Prostate gland (tissue), 2 donors: ENCODE results near the gene DENND1B.

Source experiments
- CTCF ChIP-seq, 4 experiments: fragments of 200-600 bp in 2 of 4; fragments of 450-650 bp in 2 of 4; sonication (generic) in 2 of 4; IDR thresholded peaks; 1 replicate in 3 of 4; 2 replicates in 1 of 4; pipeline ENCODE4 v1.5.1; 2016 to 2019; ENCODE audit warnings: antibody characterized with exemption in 4 of 4, mild to moderate bottlenecking in 2 of 4, moderate library complexity in 2 of 4
- POLR2A ChIP-seq: fragments of 450-650 bp; IDR thresholded peaks from one replicate; pipeline ENCODE4 v1.6.1; 2016; ENCODE audit warnings: antibody characterized with exemption, mild to moderate bottlenecking

DNA sequence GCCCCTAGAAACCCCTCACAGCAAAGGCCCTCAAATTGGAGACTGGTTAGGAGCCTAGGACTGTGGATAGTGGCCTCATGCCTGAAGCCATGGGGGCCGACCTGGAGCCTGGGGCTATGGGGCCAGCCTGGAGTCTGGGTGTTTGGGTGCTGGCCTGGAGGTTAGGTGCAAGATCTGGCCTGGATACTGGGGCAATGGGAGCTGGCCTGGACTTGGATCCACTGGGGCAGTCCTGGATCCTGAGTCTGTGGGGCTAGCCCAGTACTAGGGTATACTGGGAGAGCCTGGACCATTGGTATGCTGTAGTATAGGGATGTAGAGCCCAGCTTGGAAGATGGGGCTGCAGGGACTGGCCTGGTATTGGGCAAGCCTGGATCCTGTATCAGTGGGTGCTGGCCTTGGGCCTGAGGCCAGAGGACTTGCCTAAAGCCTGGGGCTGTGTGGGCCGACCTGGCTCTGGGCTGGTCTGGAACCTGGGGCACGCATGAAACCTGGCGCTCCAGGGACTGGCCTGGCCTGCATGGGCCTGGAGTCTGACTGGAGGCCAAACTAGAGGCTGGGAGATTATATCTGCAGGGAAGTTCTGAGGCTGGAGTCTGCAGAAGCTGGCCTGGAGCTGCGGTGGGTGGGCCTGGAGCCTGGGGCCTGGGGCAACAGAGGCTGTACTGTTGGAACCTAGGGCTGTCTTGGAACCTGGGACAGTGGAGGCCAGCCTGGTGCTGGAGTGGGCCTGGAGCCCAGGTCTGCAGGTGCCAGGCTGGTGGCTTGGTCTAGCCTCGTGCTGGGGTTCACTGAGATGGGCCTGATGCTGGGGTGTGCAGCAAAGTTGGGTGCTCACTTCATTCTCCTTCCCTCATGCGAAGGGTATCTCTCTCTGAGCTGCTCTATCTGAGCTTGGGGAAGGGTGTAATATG is 12.6 kb upstream of the DENND1B start:
- TF ChIP-seq CTCF (IDR thresholded peaks at IDR 0.05) (no peak), POLR2A (no peak)
